Tibial nerve (tissue), 4 donors: ENCODE data around the gene SORCS2.

Experiments
- EP300 ChIP-seq, 2 donors: sonication (generic); formaldehyde crosslinking; IDR thresholded peaks; one replicate each; pipeline ENCODE4 v1.6.1; 2017; ENCODE audit warnings: antibody characterized with exemption in 2 of 2, mild to moderate bottlenecking in 1 of 2
- TF ChIP-seq, protein P1 (sequence below), 5 experiments: fragments of 200-600 bp in 3 of 5; fragments of 450-650 bp in 2 of 5; sonication (generic) in 3 of 5; IDR thresholded peaks; one replicate each; pipeline ENCODE4 v1.5.1; 2016 to 2019; ENCODE audit warnings: antibody characterized with exemption in 5 of 5, mild to moderate bottlenecking in 3 of 5, moderate library complexity in 2 of 5

DNA sequence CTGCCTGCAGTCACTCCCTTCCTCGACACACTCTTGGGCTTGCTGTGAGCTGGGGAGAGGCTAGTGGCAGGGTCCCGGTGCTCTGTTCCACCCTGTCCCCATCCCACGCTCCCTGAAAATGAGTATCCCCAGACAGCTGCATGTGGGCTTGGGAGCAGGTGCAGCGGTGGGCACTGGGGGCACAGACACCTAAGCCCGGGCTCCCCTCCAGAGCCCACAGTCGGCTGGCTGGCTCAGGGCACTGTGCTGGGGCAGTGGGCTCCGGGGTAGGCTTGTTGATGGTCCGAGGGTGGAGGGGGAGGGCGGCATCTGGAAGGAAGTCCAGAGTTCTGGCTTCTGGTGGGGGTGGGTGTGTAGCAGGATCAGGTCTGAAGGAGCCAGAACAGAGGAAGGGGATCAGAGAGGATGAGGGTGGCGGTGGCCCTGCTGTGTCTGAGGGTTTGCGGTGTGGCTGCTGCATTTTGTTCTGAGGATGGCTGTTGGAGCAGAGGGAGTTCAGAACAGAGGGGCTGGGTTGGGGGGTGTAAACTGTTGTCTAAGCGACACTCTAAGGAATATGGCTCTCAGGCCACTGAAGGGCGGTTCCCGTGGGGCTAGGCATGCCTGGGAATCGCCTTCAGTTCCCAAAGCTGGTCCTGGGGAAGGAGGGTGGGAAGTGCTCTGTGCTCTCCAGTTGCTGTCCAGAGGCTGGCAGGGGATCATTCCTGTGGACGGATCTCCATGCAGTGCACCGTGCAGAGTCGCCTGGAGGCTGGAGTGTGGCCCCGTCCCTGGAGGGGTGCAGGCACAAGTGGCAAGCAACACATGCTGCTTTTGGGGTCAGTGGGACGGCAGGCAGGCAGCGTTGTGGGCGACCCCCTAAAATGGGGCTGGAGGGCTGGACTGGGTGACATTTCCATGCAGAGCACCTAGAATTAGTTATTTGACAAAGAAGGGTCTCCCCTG, 114.0 kb downstream of the SORCS2 start:
- TF ChIP-seq, protein P1, sequence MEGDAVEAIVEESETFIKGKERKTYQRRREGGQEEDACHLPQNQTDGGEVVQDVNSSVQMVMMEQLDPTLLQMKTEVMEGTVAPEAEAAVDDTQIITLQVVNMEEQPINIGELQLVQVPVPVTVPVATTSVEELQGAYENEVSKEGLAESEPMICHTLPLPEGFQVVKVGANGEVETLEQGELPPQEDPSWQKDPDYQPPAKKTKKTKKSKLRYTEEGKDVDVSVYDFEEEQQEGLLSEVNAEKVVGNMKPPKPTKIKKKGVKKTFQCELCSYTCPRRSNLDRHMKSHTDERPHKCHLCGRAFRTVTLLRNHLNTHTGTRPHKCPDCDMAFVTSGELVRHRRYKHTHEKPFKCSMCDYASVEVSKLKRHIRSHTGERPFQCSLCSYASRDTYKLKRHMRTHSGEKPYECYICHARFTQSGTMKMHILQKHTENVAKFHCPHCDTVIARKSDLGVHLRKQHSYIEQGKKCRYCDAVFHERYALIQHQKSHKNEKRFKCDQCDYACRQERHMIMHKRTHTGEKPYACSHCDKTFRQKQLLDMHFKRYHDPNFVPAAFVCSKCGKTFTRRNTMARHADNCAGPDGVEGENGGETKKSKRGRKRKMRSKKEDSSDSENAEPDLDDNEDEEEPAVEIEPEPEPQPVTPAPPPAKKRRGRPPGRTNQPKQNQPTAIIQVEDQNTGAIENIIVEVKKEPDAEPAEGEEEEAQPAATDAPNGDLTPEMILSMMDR (IDR thresholded peaks at IDR 0.05) = no peak
- no peak for TF ChIP-seq EP300 (IDR thresholded peaks at IDR 0.05)
